Measurements from ENCODE around the gene GSTA5.
"Not testable (repeated sequence)": the region's sequence is repeated elsewhere in the genome, so short reads cannot be mapped to it uniquely, and the experiment has no call there.

DNA sequence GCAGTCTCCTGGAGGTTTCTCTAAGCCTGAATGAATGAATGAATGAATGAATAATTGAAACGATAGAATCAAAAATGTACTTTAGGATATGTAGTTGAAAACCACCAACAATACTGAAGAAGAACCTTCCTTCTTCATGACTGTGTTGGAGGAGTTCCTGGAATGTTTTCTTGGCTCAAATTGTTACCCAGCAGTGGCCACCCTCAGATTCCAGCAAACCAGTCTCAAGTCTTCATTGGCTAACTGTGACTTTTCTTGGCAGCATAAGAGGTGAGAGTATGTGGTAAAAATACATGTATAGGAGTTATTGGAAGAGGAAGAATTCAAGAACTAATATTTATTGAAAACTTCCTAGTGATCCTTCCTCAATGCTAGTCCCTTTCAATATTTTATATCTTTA is 41.3 kb downstream of the GSTA5 start:
- TF ChIP-seq CTCF (IDR thresholded peaks at IDR 0.05 in 2 of 3, conservative IDR thresholded peaks at IDR 0.05 in 1 of 3; ENCODE audit: control insufficient read depth in 2 of 3, extremely low read depth in 1 of 3, insufficient read depth in 1 of 3, low read depth in 3 of 3, low read length in 3 of 3); KLF5 (IDR thresholded peaks at IDR 0.05; ENCODE audit: partially characterized antibody); POLR2AphosphoS5 (IDR thresholded peaks at IDR 0.05; ENCODE audit: low read length); ESRRA (IDR thresholded peaks at IDR 0.05; ENCODE audit: low read length); CHD4 (IDR thresholded peaks at IDR 0.05); REST (IDR thresholded peaks at IDR 0.05; ENCODE audit: low read depth, low read length): not testable (repeated sequence)
